Liver (tissue), 9 donors: Measurements from ENCODE around the gene SHC3. TPM values are rescaled to one million over a fixed set of nuclear protein-coding genes. Genes with fewer than 3 reads are reported as not detected.

ENCODE experiments used
- DNase-seq: peaks from one replicate; pipeline ENCODE4 v3.0.0-alpha.2; 2017; ENCODE audit warnings: low spot score
- H3K27ac ChIP-seq, 2 donors: one replicate each; pipeline ENCODE4 v1.7.0; 2013; ENCODE audit warnings: inconsistent platforms in 2 of 2, low read length in 2 of 2, control low read depth in 1 of 2, low read depth in 1 of 2, mild to moderate bottlenecking in 1 of 2
- H3K27me3 ChIP-seq, 4 donors: one replicate each; pipeline versions ENCODE4 v1.6.1 to v1.7.0; 2013; ENCODE audit warnings: low read length in 3 of 4, inconsistent platforms in 1 of 4, mild to moderate bottlenecking in 1 of 4, moderate library complexity in 1 of 4; ENCODE audit not compliant: control insufficient read depth in 4 of 4, insufficient read depth in 4 of 4
- H3K36me3 ChIP-seq, 4 donors: one replicate each; pipeline versions ENCODE4 v1.6.1 to v1.7.0; 2013; ENCODE audit warnings: low read length in 3 of 4, mild to moderate bottlenecking in 3 of 4, low read depth in 1 of 4, moderate library complexity in 1 of 4; ENCODE audit not compliant: control insufficient read depth in 4 of 4, insufficient read depth in 3 of 4
- H3K4me1 ChIP-seq, 4 donors: one replicate each; pipeline versions ENCODE4 v1.6.1 to v1.7.0; 2013; ENCODE audit warnings: low read length in 3 of 4, mild to moderate bottlenecking in 3 of 4, moderate library complexity in 1 of 4; ENCODE audit not compliant: control insufficient read depth in 4 of 4, insufficient read depth in 4 of 4
- H3K4me3 ChIP-seq, 3 donors: one replicate each; pipeline versions ENCODE4 v1.6.1 to v1.7.0; 2013; ENCODE audit warnings: low read length in 3 of 3, control low read depth in 1 of 3, low read depth in 1 of 3, mild to moderate bottlenecking in 1 of 3
- H3K9ac ChIP-seq, 2 donors: one replicate each; pipeline ENCODE4 v1.7.0; 2013; ENCODE audit warnings: low read length in 2 of 2, mild to moderate bottlenecking in 2 of 2, moderate library complexity in 2 of 2, control low read depth in 1 of 2, low read depth in 1 of 2
- H3K9me3 ChIP-seq, 4 donors: one replicate each; pipeline versions ENCODE4 v1.6.1 to v1.7.0; 2013; ENCODE audit warnings: low read length in 3 of 4; ENCODE audit not compliant: control insufficient read depth in 4 of 4
- ATF3 ChIP-seq: IDR thresholded peaks from 2 replicates; pipeline ENCODE4 v1.6.1; 2016; ENCODE audit warnings: antibody characterized with exemption
- CTCF ChIP-seq: fragments of 150-350 bp; IDR thresholded peaks from 2 replicates; pipeline ENCODE4 v1.5.1; 2017; ENCODE audit warnings: improper control_type of control experiment, low read depth, low read length; ENCODE audit not compliant: missing input control
- EGR1 ChIP-seq, 2 donors: IDR thresholded peaks; 2 replicates each; pipeline ENCODE4 v1.6.1; 2016 to 2018; ENCODE audit warnings: antibody characterized with exemption in 2 of 2, low read depth in 2 of 2
- FOXA1 ChIP-seq: IDR thresholded peaks from 2 replicates; pipeline ENCODE4 v1.6.1; 2016; ENCODE audit warnings: antibody characterized with exemption
- FOXA2 ChIP-seq: IDR thresholded peaks from 2 replicates; pipeline ENCODE4 v1.6.1; 2016; ENCODE audit warnings: antibody characterized with exemption
- GABPA ChIP-seq, 2 donors: IDR thresholded peaks in 1 of 2; conservative IDR thresholded peaks in 1 of 2; 2 replicates each; pipeline ENCODE4 v1.6.1; 2016; ENCODE audit warnings: antibody characterized with exemption in 2 of 2, mild to moderate bottlenecking in 1 of 2, moderate library complexity in 1 of 2
- HNF4A ChIP-seq, 2 donors: conservative IDR thresholded peaks; 2 replicates each; pipeline ENCODE4 v1.6.1; 2016; ENCODE audit warnings: antibody characterized with exemption in 2 of 2, mild to moderate bottlenecking in 2 of 2
- HNF4G ChIP-seq: IDR thresholded peaks from 2 replicates; pipeline ENCODE4 v1.6.1; 2016; ENCODE audit warnings: antibody characterized with exemption
- JUND ChIP-seq, 2 donors: IDR thresholded peaks; 2 replicates each; pipeline ENCODE4 v1.6.1; 2016; ENCODE audit warnings: antibody characterized with exemption in 2 of 2
- MAX ChIP-seq: IDR thresholded peaks from 2 replicates; pipeline ENCODE4 v1.6.1; 2016; ENCODE audit warnings: antibody characterized with exemption
- NR2F2 ChIP-seq: IDR thresholded peaks from 2 replicates; pipeline ENCODE4 v1.6.1; 2016; ENCODE audit warnings: antibody characterized with exemption
- RAD21 ChIP-seq, 2 donors: IDR thresholded peaks; 2 replicates each; pipeline ENCODE4 v1.6.1; 2016; ENCODE audit warnings: antibody characterized with exemption in 2 of 2, mild to moderate bottlenecking in 2 of 2
- RXRA ChIP-seq, 2 donors: IDR thresholded peaks; 2 replicates each; pipeline ENCODE4 v1.6.1; 2017 to 2018; ENCODE audit warnings: antibody characterized with exemption in 2 of 2, mild to moderate bottlenecking in 1 of 2
- SP1 ChIP-seq: IDR thresholded peaks from 2 replicates; pipeline ENCODE4 v1.6.1; 2018; ENCODE audit warnings: antibody characterized with exemption, mild to moderate bottlenecking
- TAF1 ChIP-seq: conservative IDR thresholded peaks from 2 replicates; pipeline ENCODE4 v1.6.1; 2016; ENCODE audit warnings: antibody characterized with exemption, mild to moderate bottlenecking
- YY1 ChIP-seq: IDR thresholded peaks from 2 replicates; pipeline ENCODE4 v1.6.1; 2016; ENCODE audit warnings: antibody characterized with exemption, mild to moderate bottlenecking
- WGBS: extraction: QIAGEN DNeasy Blood & Tissue Kit; methylation state at CpG from one replicate; pipeline ENCODE4 v1.1.7; 2013; 5-methylcytosine and 5-hydroxymethylcytosine counted together
- polyA plus RNA-seq, 2 donors: library from polyadenylated mRNA; stranded (reverse) in 1 of 2; unstranded in 1 of 2; fragments of 200-250 nt in 1 of 2; fragments of >200 nt in 1 of 2; fragmentation: Nextera tagmentation in 1 of 2; extraction: Ambion mirVana in 1 of 2; gene quantifications; one replicate each; pipeline versions ENCODE4 v1.2.1 to v1.2.3, GENCODE V29; 2013 to 2015
- total RNA-seq, 2 donors: library from RNA; depleted of rRNA; stranded (reverse); fragments of >200 nt; gene quantifications; one replicate each; pipeline ENCODE4 v1.2.3, GENCODE V29; 2014
- TF ChIP-seq, protein P1 (sequence below): IDR thresholded peaks from 2 replicates; pipeline ENCODE4 v1.6.1; 2016; ENCODE audit warnings: antibody characterized with exemption, mild to moderate bottlenecking
- TF ChIP-seq, protein P2 (sequence below): IDR thresholded peaks from 2 replicates; pipeline ENCODE4 v1.6.1; 2016; ENCODE audit warnings: antibody characterized with exemption
- donor health status: healthy.
- donor health status: healthy.
- donor health status: healthy.
- donor health status: healthy.
- donor health status: healthy.

SHC3 gene
- total and polyA plus RNA-seq, 4 donors = 0.03 to 0.08 (median 0.04) TPM

- Histone ChIP-seq H3K4me1 (no peaks in the 10 kb centered on the region), H3K9ac (no peak overlapping the region), H3K27me3 (peaks cover 0 to 4% (median 0%) of the 10 kb centered on the region in 4 donors), H3K4me3 (no peak overlapping the region), H3K36me3 (no peaks in the 10 kb centered on the region), H3K27ac (no peak overlapping the region), H3K9me3 (no peaks in the 10 kb centered on the region)
- DNase-seq = no peak
- 86% methylated on average over 5 of the region's 5 CpGs for WGBS
- no peak for TF ChIP-seq HNF4G
- no peak for TF ChIP-seq JUND (IDR thresholded peaks at IDR 0.05)
- TF ChIP-seq, protein P1, sequence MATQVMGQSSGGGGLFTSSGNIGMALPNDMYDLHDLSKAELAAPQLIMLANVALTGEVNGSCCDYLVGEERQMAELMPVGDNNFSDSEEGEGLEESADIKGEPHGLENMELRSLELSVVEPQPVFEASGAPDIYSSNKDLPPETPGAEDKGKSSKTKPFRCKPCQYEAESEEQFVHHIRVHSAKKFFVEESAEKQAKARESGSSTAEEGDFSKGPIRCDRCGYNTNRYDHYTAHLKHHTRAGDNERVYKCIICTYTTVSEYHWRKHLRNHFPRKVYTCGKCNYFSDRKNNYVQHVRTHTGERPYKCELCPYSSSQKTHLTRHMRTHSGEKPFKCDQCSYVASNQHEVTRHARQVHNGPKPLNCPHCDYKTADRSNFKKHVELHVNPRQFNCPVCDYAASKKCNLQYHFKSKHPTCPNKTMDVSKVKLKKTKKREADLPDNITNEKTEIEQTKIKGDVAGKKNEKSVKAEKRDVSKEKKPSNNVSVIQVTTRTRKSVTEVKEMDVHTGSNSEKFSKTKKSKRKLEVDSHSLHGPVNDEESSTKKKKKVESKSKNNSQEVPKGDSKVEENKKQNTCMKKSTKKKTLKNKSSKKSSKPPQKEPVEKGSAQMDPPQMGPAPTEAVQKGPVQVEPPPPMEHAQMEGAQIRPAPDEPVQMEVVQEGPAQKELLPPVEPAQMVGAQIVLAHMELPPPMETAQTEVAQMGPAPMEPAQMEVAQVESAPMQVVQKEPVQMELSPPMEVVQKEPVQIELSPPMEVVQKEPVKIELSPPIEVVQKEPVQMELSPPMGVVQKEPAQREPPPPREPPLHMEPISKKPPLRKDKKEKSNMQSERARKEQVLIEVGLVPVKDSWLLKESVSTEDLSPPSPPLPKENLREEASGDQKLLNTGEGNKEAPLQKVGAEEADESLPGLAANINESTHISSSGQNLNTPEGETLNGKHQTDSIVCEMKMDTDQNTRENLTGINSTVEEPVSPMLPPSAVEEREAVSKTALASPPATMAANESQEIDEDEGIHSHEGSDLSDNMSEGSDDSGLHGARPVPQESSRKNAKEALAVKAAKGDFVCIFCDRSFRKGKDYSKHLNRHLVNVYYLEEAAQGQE = no peak
- no peak for TF ChIP-seq HNF4A (conservative IDR thresholded peaks at IDR 0.05)
- no peak for TF ChIP-seq TAF1
- TF ChIP-seq RAD21 (IDR thresholded peaks at IDR 0.05) = no peak
- no peak for TF ChIP-seq CTCF
- TF ChIP-seq GABPA (IDR thresholded peaks at IDR 0.05 in 1 of 2, conservative IDR thresholded peaks at IDR 0.05 in 1 of 2) = no peak
- TF ChIP-seq YY1 = no peak
Observed at GRCh38 chr9:89160806-89161205, 17.8 kb downstream of the SHC3 start.

DNA sequence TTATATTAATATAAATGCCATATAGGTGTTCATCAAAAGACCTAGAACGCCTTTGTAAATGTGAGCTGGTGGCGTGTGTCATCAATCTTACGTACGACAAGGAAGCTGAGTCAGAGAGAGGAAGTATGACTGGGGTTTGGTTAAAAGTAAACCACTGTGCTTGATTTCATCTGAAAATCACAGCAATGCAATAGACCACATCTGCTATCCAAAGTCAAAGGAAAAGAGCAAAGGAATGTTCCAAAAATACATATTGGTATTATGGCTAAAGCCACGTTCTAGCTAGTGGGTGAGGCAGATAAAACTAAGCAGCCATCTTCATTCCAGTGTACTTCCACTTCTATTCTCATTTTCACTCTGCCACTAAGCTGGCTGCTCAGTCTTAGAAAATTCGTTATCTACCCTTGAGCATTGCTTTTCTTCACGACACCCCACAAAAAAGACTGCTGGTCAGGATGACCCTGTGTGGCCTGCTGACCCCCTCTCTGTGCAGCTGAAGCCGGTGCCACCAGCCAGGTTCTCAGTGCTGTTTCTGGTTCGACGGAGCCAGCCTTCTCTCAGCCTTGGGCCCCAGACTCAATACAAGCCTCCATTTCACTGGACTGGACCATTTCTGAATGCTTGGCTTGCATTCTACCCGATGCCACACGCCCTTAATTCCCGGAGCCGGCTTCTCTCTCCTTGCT lies 23.8 kb downstream of the SHC3 start:
- H3K9me3 ChIP-seq = no peaks in the 10 kb centered on the region
- TF ChIP-seq GABPA (IDR thresholded peaks at IDR 0.05 in 1 of 2, conservative IDR thresholded peaks at IDR 0.05 in 1 of 2) (no peak), FOXA2 (no peak), SP1 (no peak), MAX (no peak), NR2F2 (no peak), TAF1 (no peak), HNF4A (conservative IDR thresholded peaks at IDR 0.05) (no peak), RXRA (IDR thresholded peaks at IDR 0.05) (no peak), FOXA1 (no peak), YY1 (no peak), HNF4G (no peak), CTCF (no peak), ATF3 (no peak), EGR1 (IDR thresholded peaks at IDR 0.05; ENCODE audit: low read depth in 2 of 2) (no peak)
- TF ChIP-seq, protein P1 = no peak
- TF ChIP-seq, protein P2, sequence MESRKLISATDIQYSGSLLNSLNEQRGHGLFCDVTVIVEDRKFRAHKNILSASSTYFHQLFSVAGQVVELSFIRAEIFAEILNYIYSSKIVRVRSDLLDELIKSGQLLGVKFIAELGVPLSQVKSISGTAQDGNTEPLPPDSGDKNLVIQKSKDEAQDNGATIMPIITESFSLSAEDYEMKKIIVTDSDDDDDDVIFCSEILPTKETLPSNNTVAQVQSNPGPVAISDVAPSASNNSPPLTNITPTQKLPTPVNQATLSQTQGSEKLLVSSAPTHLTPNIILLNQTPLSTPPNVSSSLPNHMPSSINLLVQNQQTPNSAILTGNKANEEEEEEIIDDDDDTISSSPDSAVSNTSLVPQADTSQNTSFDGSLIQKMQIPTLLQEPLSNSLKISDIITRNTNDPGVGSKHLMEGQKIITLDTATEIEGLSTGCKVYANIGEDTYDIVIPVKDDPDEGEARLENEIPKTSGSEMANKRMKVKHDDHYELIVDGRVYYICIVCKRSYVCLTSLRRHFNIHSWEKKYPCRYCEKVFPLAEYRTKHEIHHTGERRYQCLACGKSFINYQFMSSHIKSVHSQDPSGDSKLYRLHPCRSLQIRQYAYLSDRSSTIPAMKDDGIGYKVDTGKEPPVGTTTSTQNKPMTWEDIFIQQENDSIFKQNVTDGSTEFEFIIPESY = no peak

More for the DNA sequence above, 23.8 kb downstream of the SHC3 start:
- H3K9ac ChIP-seq = no peak overlapping the region
- H3K36me3 ChIP-seq = no peaks in the 10 kb centered on the region
- no peaks in the 10 kb centered on the region for H3K27me3 ChIP-seq
- no peaks in the 10 kb centered on the region for H3K4me1 ChIP-seq
- H3K27ac ChIP-seq = no peak overlapping the region
- WGBS = 83% methylated on average over 14 of the region's 14 CpGs
- no peak overlapping the region for H3K4me3 ChIP-seq
- no peak for DNase-seq
